ENCODE data around the gene RRP1B.
A peak's percentile ranks its signal among the peaks of the same experiment; 100 is the strongest.

The RRP1B gene

DNA sequence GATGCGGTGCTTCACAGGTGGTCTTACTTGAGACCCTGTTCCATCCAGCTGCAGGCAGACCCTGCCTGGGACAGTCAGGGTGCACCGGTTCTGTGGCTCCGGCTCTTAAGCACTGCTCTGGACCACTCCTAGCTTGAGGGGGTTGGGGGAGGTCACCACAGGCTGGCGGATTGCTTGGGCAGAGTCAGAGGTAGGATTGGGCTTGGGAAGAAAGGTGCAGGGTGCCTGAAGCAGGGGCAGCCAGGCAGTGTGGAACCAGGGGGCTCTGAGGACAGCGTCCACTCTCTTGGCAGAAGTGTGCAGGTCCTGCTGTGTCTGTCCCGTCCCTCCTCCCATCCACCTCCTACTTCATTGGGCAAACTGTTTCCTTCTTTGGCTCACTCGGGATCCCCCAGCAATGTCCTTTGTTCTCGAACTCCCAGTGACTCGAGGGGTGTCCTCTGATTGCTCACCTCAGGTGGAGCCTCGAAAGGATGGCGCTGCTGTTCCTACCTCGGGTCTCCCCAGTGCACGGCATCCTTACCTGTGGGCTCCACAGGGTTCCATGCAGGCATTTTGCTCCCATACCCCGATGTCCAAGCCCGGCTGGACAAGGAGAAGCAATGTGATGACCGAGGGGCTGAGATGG lies 61.3 kb downstream of the RRP1B start:
- no peak for DNase-seq (ENCODE audit: low spot score)
- FAIRE-seq, result no peak

GRCh38 chr21:43721206-43721605 lies 61.8 kb downstream of the RRP1B start:
- FAIRE-seq (no peak), DNase-seq (ENCODE audit: low spot score) (no peak)

DNA sequence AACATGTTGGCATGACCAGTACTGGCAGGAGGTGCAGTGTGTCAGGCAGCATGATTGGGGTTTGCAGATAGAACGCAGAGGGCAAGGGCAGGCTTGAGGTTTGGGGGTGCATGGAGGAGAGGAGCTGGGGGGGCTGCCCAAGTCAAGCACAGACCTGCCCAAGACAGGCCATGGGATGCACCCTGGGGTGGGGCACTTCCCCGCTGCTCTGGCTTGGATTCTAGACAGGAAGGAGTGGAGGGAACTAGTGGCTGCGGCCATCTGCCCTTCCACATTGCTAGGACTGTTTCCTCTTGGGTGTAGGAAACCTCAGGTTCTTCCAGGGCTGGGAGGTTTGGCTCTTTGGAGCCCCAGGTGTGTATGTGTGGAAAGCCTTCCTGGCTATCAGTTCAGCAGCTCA lies 62.6 kb downstream of the RRP1B start:
- FAIRE-seq (no peak), DNase-seq (ENCODE audit: low spot score) (no peak)

- DNase-seq (ENCODE audit: low spot score) (no peak), FAIRE-seq (no peak)
Observed at GRCh38 chr21:43723648-43724047, 64.3 kb downstream of the RRP1B start.

DNA sequence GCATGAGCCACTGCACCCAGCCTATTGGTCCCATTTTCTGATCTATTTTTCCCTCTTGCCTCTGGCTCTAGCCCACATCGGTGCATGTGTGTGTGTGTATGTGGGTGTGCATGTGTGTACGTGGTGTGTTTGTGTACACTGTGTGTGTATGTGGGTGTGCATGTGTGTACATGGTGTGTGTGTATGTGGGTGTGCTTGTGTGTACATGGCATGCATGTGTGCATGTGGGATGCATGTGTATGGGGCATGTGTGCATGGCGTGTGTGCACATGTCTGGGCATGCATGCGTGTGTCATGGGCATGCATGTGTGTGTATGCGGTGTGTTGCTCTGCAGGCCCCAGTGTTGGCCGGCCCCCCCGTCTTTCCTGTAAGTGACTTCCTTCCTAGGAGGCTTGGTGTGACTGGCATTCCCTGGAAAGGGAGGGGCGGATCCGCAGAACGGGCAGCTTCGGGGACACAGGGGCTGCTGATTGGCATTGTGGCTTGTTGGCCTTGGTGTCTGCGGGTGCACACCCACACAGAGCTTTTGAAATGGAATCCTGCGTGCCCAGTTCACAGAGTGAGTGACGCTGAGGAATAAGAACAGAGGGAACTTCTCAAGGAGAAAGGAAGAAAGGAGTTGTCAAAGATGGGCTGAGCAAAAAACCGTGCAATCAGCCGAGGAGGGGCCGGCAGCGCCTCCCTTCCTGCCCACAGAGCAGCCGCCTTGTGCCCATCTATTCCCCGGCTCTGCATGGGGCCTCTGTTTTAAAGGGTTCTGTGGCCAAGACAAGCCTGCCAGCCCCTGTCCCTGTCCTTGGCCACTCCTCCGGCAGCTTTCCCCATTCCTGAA lies 67.5 kb downstream of the RRP1B start:
- FAIRE-seq, result no peak
- peak; percentile 65 for DNase-seq (ENCODE audit: low spot score)

- FAIRE-seq (no peak), DNase-seq (ENCODE audit: low spot score) (peak; percentile 56)
Observed at GRCh38 chr21:43727519-43728153, 68.3 kb downstream of the RRP1B start.

GRCh38 chr21:43728154-43728466 lies 68.8 kb downstream of the RRP1B start:
- DNase-seq (ENCODE audit: low spot score) (no peak), FAIRE-seq (no peak)

GRCh38 chr21:43728467-43729390 lies 69.4 kb downstream of the RRP1B start:
- peak; percentile 99 for DNase-seq (ENCODE audit: low spot score)
- peak; percentile 86 for FAIRE-seq

- FAIRE-seq (no peak), DNase-seq (ENCODE audit: low spot score) (no peak)
Observed at GRCh38 chr21:43731476-43731875, 72.1 kb downstream of the RRP1B start.

DNA sequence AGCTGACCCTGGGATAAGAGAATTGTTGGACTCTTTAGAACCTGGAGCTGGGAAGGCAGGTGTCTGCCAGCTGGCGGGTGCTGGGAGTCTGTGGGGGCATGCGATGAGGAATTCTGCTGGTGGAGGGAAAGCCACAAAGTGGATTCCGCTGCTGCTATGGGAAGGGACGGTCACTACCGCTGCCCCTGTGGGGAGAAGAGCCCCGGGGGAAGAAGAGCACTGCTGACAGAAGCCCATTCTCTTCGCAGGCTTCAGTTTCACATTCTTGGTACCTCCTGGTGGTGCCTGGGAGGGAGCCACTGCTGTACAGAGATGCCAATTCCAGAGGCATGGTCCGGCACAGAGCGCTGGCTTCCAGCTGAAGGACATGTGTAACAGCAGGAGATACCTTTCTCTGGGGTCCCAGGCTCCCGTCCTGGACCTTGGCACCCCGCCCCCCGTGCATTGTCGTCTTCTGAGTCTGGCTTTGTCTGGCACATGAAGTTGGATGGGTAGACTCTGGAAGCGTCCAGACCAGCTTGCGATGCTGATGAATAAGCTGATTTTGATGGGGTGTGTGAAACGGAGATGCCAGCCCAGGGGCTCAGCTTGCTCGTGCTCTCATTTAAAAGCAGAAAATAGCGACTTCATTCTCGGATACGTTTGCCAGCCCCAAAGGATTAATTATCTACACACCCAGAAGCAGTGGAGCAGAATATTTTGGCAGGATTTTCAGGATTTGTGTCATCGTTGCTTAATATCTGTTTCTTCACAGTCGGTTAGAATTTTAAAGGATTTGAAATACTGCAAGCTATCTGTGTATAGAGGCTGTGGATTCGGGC lies 72.7 kb downstream of the RRP1B start:
- FAIRE-seq (peak; percentile 94), DNase-seq (ENCODE audit: low spot score) (peak; percentile 71)

DNA sequence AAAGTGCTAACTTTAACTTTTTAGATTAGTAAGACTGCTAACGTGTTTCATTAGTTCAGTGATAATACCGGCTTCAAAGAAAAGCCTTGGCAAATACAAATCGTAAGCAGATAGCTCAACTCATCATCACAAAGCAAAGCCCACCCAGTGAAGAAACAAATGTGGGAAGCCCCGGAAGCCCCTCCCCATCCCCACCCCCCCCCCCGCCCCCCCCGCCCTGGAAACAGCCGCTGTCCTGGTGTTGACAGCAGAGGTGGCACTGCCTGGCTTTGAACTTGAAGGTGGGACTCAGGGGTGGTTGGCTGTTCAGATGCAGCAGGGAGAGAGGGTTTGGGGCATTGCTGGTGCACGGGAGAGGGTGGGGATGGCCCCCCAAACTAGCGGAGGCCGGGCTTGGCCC lies 73.7 kb downstream of the RRP1B start:
- FAIRE-seq (no peak), DNase-seq (ENCODE audit: low spot score) (no peak)

- FAIRE-seq, result no peak
Observed at GRCh38 chr21:43733529-43734071, 74.2 kb downstream of the RRP1B start.

GRCh38 chr21:43734131-43734927 lies 75.0 kb downstream of the RRP1B start:
- FAIRE-seq (no peak), DNase-seq (ENCODE audit: low spot score) (no peak)

More at GRCh38 chr21:43733529-43734071, 74.2 kb downstream of the RRP1B start:
- DNase-seq (ENCODE audit: low spot score), result no peak

DNA sequence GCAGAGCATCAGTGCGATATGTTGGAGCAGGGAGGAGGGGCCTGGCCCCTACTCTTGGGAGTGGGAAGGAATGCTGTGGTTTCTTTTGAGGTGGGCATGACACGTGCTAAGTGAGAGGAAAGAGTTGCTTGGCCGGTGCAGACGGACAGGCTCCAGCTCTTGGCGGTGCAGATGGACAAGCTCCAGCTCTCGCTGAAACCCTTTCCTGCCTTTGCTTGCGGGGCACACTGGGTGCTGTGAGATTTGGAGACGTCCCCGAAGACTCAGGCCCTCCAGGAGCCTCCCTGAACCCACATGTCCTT lies 75.5 kb downstream of the RRP1B start:
- DNase-seq (ENCODE audit: low spot score), result peak; percentile 52
- peak; percentile 77 for FAIRE-seq

DNA sequence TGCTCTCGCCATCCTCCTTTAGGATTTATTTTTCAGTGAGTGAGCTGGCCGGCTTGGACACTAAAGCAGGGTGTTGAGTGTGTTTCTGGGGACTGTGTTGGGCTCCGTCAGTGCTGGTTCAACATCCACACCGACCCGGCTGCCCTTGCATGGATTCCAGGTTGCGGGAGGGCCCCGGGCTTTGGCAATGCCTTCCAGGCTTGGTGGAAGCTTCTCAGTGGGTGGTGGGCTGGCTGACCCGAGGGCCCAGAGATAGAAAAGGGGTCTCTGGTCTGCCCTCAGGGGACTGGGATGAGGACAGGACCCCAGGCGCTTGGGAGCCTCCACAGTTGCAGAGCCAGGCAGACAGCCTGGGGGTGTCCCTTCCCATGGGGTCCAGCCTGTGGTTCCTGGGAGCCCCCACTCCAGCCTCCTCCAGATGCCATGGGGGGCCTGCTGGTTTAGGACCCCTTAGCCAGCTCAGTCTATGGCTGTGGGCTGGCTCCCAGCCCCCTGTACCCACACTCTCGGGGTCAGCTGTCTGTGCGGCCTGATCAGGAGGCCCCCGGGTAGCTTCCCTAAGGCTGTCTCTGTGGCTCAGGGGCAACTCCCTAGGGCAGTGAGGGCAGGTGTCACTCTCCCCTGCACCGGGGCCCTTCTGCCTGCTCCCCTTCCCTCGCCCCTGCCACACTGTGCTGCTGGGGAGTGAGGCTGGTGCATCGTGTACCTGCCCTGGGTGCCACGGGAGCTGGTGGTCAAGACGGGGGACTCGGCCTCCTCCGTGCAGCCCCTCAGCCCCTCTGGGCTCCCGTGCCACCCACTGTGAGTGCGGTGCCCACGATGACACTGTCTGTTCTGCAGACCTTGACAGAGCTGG lies 76.1 kb downstream of the RRP1B start:
- no peak for FAIRE-seq

DNA sequence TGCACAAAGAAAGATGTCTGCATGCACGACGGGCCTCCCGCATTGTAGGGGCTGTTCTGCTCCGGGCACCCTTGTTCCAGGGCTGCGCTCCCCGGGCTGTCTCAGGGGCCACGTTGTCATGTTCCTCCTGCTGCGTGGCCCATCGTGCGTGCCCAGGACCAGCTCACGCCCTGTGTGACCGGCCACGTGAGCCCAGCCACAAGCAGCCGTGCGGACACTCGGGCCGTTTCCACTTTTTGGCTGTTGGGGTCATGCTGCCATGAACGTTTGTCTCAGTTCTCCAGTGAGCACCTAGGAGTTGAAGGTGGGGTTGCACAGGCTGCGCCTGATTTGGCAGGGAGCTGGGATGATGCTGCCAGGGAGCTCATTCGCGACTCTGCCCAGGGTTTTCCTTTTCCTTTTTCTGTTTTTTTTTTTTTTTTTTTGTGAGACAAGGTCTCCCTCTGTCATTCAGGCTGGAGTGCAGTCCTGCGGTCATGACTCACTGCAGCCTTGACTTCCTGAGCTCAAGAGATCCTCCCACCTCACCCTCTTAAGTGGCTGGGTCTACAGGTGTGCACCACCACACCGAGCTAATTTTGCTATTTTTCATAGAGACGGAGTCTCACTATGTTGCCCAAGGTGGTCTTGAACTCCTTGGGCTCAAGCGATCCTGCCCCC lies 77.0 kb downstream of the RRP1B start:
- peak; percentile 40 for FAIRE-seq
- DNase-seq (ENCODE audit: low spot score), result peak; percentile 51

More for the DNA sequence above, 76.1 kb downstream of the RRP1B start:
- DNase-seq (ENCODE audit: low spot score), result no peak

GRCh38 chr21:43737158-43737950 lies 78.0 kb downstream of the RRP1B start:
- FAIRE-seq (no peak), DNase-seq (ENCODE audit: low spot score) (no peak)

Measured in RCC 7860 (cell line).